ENCODE results near the gene ATP5F1D.

ATP5F1D gene

DNA sequence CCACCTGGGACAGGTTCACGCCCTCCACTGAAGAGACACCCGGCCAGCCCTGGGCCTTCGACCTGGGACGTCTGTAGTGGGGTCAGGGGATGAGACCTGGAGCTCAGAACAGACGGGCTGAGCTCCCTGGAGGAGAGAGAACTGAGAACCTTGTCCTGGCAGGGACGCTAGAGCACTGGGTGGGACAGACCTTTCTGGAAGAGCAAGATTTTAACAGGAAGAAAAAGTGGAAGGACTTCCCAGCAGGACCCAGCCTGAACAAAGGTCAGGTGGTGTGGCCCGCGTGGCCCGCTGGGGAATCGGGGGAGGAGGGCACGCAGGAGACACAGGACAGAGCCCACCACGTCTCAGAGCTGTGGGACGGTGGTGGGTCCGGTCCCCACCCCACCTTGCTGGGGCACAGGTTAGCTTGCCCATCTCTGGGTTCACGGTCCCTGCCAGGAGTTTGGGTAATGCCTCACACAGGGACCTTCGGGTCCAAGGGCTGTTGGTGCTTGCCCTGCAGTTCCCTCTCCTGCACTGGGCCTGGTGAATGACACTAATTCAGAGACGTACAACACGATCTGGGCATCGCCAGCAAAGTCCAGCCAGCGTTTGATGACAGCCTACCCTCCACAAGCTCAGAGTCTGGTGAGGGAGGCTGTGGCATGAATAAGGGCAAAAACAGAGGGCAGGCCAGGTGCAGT lies 42.9 kb downstream of the ATP5F1D start:
- no peak for DNase-seq

DNA sequence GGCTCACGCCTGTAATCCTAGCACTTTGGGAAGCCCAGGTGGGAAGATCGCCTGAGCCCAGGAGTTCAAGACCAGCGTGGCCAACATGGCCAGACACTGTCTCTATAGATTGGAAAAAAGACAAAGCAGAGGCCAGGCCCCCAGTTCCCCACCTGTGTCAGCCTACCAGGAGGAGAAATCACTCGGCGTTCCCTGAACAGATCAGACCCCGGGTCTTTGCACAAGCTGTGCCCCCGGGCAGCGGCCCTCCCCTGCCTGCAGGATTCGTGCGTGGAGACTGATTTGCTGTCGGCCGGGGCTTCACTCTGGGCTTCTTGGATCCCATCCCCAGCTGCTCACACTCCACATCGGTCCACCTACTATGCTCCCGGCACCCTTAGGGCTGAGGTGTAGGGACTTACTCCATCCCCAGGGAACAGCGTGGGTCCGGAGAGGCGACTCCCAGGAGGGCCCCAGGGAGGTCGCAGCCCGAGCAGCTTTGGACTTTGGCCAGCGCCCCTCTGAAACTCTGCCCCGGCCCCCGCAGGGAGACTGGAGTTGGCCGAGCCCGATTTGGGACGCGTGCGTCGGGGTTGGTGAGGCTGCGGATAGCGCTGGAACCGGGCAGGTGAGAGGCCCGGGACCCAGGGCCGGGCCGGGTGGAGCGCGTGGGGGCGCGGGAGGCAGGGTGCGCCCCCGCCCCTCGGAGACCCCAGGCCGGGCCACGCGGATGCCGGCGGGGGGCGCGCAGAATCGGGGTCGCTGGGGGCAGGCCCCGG lies 43.6 kb downstream of the ATP5F1D start:
- no peak for DNase-seq

DNA sequence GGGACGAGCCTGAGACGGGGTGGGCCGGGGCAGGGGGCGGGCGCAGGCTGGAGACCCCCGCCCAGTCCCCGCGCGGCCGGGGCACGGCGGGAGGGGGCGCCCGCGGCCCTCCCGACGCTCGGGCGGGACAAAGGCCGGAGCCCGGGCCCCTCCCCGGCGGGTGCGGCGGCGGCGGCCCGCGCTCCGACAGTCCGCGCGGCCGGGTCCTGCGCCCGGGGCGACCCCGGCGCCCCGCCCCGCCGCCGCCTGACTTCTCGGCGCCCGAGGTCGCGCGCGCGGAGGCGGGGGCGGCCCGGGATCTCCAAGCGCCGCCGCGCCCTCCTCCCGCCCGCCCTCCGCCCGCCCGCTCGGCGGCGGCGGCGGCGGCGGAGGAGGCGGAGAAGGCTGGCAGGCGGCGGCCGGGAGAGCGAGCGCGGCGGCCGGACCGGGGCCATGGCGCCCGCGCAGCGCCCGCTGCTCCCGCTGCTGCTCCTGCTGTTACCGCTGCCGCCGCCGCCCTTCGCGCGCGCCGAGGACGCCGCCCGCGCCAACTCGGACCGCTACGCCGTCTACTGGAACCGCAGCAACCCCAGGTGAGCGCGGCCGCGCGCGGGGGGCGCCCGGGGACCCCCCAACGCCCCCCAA lies 44.3 kb downstream of the ATP5F1D start, which contains the start of gene EFNA2:
Gene EFNA2, plus strand, starts transcription at position 137 of the 624 bp plus-strand sequence. Its CDS starts 296 bp downstream, at position 433.
- no peak for DNase-seq

DNA sequence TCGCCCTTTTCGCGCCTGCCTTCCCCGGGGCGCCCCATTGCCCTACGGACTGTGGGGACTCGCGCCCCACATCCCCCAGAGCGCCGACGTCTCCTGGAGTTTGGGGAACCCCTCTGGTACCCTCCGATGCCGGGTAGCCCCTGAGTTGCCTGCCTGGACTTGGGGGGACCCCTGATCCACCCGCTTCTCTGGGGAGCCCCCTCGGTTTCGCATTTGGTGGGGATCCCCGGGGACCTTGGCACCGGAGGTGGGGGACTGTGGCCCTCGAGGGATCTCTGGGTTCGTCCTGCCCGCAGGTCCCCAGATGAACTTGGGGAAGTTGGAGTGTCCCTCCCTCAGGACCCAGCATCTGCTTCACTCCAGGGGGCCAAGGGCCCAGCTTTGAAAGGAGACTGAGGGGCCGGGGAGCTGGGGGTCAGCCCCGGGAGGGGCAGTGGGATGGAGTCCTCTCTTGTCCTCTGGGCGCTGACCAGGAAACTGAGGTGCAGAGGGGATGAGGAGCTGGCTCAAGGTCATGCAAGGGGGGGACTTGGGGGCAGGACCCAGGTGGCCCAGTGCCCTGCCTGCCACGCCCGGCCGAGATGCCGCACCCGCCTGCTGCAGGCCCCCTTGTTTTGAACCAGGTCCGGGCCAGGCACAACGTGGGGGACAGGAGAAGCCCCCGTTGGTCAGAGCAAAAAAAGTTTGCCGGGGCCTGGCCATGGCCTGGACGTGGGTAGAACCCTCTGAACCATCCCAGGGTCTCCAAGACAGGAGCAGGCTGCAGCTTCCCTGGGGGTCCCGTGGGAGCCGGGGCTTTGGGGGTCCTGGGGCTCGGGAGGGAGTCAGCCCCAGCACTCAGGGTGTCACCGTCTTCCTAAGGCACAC lies 45.2 kb downstream of the ATP5F1D start:
- DNase-seq = no peak

DNA sequence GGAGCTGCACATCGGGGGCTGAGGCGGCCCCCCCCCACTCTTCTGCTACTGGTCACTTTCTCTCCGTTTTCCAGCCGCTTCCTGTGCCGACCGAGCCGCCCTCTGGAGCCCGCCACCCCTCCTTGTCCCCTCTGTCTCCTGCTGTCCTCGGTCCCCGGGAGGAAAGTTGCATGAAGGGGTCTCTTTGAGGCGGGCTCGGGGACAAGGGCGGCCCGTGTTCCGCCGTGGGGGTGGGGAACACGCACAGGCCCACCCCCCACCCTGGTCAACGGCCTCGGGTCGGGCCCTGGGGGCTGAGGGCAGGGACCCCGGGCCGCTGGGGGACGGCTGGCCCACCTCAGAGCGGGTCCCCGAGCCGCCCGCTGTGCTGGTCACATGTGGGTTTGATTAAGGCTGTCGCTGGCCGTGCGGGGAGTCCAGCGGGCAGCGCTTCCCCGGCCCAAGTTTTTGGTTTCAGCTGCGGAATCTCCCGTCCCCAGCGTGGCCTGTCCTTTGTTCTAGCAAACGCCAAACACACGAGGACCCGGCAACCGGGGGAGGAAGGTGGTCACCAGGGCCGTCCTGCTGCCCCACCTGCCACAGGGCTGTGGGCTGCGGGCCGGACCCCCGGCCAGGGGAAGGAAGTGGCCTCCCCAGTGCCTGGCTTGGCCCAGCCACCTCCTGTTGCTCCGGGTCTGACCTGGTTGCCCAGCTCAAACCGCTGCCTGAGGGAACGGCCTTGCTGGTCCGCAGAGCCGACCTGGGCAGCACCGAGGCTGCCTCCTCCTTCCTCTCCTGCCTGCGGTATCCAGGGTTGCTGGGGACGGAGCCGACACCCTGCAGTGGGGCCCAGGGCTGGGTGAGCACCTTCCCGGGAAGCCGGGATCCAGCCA lies 46.0 kb downstream of the ATP5F1D start:
- DNase-seq = no peak

DNA sequence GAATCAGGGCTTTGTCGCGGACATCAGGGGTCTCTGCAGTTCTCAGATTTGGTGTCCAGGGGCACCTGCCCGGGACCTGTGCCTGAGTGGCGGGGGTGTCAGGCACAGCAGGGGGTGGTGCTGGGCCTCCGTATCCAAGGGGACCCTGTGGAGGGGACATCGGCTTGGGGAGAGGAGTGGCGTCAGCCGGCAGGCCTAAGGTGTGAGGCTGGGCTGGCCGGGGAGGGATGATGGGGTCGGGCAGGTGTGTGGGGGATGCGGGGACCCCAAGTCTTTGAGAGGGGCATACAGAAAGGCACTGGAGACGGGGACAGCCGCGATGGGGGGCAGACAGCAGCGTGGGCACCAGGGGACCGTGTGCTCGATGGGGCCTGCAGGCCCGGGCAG lies 46.7 kb downstream of the ATP5F1D start:
- DNase-seq = no peak

DNA sequence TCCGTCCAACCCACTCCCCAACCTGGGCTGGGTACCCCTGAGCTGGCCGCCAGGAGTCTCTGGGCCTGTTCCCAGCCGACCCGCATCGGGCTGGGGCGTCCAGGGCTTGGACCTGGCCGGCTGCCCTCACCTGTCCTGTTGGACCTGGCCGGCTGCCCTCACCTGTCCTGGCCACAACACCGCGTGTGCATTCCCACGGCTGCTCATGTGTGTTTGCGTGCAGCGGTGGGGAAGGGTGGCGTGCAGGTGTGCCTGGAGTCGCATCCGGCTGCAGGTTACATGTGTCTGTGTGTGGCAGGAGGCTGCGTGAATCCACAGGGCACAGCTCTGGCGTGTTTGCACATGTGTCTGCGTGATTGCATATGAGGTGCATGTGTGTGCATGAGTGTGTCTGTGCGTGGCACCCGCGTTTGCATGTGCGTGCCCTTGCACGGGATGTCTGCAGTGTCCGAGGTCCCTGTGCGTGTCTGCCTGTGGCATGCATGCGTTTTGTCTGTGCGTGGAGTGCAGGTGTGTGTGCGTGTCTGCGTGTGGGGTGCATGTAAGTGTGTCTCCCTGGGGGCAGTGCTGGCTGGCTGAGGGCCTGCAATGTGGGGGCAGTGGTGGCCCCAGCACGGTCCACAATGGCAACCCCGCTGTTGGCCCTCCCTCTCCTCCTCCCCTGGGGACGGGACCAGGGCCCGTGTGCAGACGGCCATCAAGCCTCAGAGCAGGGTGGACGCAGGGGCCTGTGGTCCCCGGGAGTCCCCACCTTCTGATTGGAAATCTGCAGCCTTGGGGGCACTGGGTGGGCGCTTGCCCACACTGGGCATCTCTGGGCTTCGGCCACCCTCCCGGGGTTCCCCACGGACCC lies 47.5 kb downstream of the ATP5F1D start:
- no peak for DNase-seq

DNA sequence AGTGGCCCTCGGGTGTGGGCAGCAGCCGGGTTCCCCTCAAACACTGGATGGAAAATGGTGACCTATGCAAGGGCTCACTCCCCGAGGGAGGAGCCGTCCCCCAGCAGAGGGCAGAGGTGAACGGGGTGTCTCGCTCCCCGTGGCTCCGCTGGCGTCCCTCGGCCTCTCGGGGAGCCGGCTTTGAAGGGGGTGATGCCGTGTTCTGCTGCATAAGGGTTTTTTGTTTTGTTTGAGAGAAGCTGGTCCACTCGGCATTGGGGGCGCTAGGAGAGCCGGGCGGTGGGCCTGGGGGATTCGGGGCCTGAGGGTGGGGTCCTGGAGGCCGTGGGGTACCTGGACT lies 48.1 kb downstream of the ATP5F1D start:
- no peak for DNase-seq

DNA sequence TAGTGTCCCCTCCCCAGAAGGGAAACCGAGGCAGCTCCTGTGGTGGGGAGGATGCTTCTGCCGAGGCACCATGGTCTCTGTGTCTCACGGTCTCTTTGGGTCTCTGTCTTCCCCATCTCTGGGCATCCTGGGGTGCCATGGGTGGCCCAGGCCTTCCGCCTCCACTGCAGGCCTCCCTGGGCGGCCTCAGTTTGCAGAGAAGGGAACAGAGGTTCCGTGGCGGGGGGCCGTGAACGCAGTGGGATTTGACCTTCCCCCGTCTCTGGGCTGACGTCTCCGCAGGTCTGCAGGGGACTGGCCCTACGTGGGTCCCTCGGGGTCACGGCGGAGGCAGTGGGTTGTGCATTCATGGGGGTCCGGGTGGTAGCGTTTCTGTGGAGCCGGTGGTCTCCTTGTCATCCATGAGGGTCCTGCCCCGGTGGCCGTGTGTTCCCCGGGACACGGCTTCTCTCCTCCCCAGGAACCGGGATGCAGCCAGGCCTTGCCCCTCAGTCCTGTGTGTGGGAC lies 48.7 kb downstream of the ATP5F1D start:
- no peak for DNase-seq

DNA sequence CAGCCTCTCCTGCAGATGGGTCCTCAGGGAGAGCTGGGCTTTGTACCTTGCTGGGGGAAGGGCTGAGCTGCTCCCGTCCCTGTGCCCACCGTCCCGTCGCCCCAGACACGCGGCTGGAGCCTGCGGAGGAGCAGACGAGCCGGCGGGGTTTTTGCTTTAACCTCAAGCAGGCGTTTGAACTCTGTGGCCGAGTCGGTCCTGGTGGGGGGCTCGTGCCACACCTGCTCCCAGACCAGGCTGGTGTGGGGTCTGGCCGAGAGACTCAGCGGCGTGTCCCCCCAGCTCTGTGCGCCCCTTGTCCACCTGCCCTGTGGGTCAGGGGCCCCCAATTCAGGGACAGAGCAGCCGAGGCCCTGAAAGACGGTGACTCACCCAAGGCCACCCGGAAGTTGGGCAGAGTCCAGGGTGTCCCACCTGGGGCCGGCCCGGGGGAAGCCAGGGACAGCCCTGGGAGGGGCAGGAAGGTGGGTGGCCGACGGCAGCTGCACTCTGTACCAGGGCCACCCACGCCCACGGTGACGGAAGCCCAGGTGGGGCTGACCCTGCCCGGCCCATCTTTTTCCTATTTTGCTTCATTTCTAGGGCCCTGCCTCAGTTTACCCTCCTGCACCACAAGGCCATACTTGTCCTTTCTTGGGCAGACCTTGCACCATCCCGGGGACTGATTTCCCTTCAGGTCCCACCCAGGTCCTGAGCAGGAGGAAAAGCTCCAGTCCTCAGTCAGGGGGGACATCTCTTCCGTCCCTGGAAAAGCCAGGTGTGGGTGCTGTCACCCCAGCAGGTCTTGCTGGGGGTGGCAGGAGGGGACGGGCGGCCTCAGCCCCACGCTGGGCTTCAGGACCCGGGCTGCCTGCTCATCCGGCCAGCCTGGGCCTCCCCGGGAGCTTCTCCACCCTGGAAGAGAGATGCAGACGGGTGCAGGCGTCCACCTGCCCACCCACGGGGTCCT lies 49.4 kb downstream of the ATP5F1D start:
- no peak for DNase-seq

DNA sequence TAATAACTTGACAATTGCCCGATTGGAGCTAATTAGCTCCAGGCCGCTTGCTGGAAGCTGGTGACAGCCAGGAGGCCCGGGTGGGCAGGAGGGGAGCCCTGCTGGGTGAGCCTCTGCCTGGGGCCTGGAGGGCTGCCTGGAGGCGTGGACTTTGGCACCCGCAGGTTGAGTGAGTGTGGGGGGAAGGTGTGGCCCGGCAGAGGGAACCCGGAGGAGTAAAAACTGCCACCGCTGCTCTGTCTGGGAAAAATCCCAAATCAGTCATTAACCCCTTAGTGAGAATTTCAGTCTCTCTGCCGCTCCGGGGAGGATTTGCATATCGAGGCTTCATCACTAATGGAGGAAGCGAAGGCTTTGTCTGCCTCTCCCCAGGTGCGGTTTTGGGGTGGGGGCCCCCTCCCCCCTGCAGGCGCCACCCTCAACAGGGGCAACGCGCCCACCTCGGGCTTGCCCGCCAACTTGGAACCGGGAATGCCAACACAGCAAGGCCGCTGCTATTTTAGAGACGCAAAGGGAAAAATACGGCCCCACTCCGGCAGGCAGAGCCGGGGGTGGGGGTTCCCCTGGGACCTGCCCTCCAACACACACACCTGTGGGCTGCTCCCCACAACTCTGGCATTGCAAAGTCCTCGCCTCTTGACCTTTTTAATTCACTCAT lies 50.3 kb downstream of the ATP5F1D start:
- DNase-seq = no peak

DNA sequence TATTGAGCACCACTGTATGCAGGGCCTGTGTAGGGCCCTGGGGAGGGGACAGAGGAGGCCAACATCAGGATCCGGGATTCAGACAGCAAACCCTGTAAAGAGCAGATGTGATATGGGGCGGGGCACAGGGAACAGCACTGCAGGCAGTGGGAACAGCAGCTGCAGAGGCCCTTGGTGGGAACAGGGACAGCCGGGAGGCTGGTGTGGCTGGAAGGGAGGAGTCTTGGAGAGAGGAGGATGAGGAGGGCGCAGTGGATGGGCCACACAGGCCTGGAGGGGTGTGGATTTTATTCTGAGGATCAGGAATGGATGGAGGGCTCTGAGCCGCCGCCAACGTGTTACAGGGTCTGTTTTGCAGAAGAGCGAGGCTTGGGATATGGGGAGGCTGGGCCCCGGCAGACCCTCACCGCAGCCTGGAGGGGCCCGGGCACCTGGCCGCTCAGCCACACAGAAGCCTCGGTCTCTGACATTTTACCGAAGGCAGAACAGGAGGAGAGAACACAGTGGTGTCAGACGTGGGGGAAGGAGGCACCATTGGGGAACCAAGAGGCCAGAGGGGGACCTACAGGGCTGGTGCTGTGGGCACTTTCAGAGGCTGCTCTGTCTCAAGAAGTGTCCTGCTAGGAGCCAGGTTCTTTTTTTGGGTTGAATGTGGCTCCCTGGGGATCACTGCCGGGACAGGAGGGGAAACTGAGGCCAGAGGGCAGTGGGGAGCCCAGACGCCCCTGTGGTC lies 51.0 kb downstream of the ATP5F1D start:
- no peak for DNase-seq

DNA sequence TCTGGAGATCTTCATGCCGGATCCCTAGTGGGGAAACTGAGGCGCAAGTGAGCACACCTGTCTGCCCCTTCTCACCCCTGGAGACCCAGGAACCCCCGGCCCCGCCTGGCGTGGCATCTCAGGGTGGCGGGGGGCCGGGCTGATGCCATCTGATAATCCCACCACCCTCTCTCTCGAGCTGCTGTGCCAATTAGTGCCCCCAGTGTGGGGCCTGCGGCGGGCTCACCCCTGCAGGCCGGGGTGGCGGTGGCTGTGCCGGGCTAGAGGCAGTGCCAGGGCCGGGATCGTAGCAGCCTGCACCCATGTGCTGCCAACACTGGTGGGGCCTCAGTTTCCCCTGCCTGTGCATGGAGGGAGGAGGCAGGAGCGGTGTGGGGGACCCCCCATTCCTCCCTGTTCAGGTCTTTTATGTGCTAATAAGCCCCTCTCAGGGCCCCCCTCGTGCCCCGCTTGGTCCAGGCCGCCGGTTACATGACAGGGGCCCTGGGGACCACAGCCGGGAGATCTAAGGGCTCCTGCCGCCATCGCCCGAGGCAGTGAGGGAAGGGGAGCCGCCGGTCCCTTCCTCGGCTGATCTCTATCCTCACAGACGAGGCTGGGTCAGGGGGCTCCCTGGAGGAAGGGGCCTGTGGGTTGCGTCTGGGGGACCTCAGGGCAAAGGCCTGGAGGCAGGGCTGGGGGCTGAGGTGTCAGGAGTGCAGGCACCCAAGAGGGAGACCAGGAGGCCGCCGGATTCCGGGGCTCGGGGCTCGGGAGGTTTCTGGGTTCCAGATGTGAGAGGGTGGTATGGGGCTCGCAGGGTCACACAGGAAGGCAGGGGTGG lies 52.4 kb downstream of the ATP5F1D start:
- no peak for DNase-seq

Measured in EL (cell line).